ENCODE results near the gene KRT82.

DNA sequence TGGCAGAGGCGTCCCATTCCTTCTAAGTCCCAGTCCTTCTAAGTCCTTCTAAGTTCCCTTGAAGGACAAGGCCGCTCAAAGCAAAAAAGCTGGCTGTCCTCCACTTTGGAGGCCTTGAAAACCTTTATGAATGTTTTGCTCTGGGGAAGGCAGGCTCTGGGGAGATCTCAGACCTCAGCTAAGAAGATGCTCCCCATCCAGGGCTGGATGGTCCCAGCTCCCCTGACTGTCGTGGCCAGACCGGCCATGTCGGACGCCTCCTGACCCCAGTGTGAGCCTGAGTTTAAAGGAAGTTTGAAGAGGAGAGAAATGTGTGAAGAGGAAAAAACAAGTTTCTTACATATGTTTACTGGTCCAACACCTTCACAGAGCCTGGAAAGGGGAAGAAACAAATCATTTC lies 26.6 kb downstream of the KRT82 start:
- TF ChIP-seq, protein P1, sequence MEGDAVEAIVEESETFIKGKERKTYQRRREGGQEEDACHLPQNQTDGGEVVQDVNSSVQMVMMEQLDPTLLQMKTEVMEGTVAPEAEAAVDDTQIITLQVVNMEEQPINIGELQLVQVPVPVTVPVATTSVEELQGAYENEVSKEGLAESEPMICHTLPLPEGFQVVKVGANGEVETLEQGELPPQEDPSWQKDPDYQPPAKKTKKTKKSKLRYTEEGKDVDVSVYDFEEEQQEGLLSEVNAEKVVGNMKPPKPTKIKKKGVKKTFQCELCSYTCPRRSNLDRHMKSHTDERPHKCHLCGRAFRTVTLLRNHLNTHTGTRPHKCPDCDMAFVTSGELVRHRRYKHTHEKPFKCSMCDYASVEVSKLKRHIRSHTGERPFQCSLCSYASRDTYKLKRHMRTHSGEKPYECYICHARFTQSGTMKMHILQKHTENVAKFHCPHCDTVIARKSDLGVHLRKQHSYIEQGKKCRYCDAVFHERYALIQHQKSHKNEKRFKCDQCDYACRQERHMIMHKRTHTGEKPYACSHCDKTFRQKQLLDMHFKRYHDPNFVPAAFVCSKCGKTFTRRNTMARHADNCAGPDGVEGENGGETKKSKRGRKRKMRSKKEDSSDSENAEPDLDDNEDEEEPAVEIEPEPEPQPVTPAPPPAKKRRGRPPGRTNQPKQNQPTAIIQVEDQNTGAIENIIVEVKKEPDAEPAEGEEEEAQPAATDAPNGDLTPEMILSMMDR (IDR thresholded peaks at IDR 0.05): no peak
- TF ChIP-seq POLR2A (IDR thresholded peaks at IDR 0.05) (no peak), POLR2AphosphoS5 (IDR thresholded peaks at IDR 0.05; ENCODE audit: insufficient read depth in 1 of 2, low read depth in 1 of 2) (no peak)

Measured in vagina (tissue), 2 donors.